Suppressor macrophage (primary cell): ENCODE measurements around the gene VWA1.

Experiments
- DNase-seq, 4 experiments: peaks; one replicate each; pipeline ENCODE4 v3.0.0-alpha.2; 2020 to 2022

VWA1 gene

DNA sequence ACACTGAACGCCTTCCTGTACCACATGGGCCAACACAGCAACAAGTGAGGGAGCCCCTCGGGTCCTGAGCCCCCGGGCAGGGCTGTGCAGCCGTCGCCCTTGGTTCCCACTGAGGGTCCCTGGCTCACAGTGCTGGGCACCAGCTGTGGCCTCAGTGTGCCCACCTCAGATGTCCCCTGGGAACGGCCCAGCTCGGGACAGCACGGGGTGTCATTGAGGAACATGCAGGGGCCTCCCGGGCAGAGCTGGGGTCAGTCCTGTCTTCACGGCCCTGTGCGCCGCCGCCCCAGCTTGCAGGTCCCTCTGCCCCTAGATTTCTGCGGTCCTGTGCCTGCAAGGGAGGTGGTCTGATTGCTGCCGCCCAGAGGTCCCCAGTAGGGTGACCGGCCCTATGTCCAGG, 53.7 kb downstream of the VWA1 start:
- no peak for DNase-seq

DNA sequence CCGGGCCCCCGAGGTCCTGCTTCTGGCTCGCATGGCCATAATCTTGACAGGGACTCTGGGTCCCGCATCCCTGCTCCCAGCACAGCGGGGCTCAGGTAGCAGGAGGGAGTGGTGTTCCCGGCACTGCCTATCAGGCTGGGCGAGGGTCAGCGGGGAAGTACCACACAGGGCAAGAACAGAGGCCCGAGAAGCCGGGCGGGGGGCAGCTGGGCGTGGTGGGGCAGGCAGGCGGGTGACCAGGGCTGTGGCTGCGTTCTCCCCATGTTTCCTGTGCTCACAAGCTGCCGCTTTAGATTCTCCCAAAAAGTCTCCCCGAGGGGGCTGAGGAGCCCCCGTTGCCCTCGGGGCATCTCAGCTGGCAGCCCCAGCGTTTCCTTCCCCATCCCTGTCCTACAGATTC, 54.4 kb downstream of the VWA1 start:
- DNase-seq = no peak

DNA sequence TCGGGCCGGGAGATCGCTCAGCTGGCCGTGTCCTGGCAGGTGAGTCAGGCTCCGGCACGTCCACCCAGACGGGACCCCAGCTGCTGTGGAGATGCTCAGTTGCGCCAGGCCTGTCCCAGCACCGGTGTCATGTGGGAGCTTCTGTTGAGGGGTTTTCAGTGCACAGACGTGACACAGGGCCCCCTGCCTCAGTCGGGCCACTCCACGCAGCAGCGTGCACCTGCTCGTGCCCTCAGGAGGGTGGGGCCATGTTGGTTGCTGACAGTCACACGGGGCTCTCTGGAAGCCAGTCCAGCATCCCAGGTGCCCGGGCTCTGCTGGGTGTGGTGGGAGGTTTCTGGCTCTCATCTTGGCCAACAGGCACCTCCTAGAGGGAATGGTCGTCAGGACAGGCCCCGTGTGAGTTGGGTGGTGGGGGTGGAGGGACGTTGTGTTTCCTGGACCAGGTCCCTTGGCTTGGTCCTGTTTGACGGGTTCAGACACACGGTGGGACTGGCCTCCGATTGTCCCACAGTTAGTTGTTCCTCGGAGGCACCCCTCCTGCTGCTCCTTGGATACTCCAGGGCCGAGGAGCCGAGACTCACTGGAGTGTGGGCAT, 55.2 kb downstream of the VWA1 start:
- DNase-seq = no peak

DNA sequence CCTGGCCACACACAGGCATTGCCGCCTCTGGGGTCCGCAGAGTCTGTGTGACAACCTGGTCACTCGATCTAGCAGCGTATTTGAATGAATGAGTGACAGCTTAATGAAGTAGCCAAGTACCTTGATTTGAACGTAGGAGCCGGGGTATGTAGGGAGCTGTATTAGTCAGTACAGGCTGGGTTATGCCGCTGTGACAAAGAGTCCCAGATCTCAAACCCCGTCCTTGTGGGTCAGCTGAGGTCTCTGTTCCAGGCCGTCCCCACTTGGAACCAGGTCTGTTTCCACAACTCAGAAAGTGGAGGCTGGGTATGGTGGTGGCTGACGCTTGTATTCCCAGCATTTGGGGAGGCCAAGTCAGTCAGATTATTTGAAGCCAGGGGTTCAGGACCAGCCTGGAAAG, 56.1 kb downstream of the VWA1 start:
- no peak for DNase-seq
